Measurements from ENCODE around the gene ZNF331.

The ZNF331 gene

DNA sequence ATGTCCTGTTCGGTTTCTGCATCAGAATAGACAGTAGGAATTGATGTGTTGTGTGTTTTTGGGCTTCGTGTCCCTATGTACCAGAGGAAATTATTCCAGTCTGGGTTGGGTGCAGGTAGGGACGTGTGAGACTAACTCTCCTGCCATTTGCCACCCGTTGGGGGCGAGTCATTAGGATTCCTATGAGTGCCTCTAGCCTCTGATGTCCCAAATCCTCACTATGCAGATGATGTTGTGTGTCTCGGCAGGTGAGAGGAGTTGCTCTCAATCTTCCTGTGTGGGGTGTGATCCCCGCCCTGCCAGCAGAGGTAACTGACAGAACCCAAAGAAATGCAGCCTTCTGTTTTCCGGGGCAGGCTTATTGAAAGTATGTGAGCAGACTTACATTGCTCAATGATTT is 31.2 kb upstream of the ZNF331 start:
- no peak for DNase-seq (ENCODE audit: low spot score)

DNA sequence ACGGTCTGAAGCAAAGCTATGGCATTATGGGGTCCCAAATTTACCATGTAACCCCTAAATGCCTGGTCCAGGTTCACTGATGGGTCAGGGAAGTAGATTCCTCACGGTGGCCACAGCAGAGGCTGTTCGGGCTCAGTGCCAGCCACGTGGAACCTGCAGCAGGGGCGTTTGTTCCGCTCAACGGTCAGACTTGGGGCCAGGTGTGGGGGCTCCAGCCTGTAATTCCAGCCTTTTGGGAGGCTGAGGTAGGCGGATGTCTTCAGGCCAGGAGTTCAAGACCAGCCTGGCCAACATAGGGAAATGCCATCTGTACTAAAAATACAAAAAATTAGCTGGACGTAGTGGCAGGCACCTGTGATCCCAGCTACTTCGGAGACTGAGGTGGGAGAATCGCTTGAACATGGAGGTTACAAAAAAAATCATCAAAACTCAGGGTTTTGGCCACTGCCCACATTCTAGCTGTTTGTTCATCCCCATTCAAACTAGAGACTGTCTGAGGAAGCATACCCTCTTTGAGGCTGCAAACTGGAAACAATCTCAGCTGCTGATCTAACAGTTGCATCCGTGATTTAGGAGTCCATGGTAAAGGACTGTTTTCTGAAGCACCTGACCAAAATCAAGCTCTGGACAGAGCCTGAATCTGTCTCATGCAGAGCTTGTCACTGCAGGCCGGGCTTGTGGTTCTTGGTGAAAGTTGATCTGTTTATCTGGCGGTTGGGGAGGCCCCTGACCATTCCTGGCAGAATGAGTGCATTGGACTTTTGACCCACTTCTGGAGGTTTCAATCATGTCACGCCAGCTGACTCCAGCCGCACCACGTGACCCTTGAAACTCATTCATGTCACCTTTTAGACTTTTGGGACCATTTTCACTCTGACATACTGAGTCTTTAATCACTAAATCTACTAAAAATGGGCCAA is 30.2 kb upstream of the ZNF331 start:
- no peak overlapping the region for H3K27ac ChIP-seq (replicated peaks; ENCODE audit: low read length)
- H3K4me2 ChIP-seq (ENCODE audit: insufficient read depth, low read length, poor library complexity, severe bottlenecking): no peak overlapping the region
- H4K91ac ChIP-seq (ENCODE audit: low read depth, low read length, poor library complexity): no peak overlapping the region
- H3K4ac ChIP-seq (ENCODE audit: low read length): no peak overlapping the region
- no peaks in the 10 kb centered on the region for H3K9me3 ChIP-seq (replicated peaks in 1 of 2; ENCODE audit: control insufficient read depth in 2 of 2, insufficient read depth in 1 of 2, low read depth in 1 of 2, low read length in 2 of 2)
- no peaks in the 10 kb centered on the region for H3K79me1 ChIP-seq (ENCODE audit: low read depth, low read length)
- peaks cover 3 to 5% of the 10 kb centered on the region in 2 donors for H3K4me1 ChIP-seq (ENCODE audit: control insufficient read depth in 2 of 2, insufficient read depth in 1 of 2, low read depth in 1 of 2, low read length in 2 of 2)
- H3K27me3 ChIP-seq (ENCODE audit: control insufficient read depth in 3 of 3, insufficient read depth in 3 of 3, low read depth in 1 of 3, low read length in 3 of 3): no peaks in the 10 kb centered on the region
- no peak overlapping the region for H3K18ac ChIP-seq (ENCODE audit: low read length)
- H2AFZ ChIP-seq (ENCODE audit: low read length): no peak overlapping the region
- H3K9ac ChIP-seq (ENCODE audit: low read depth, low read length, poor library complexity): no peak overlapping the region
- DNase-seq (ENCODE audit: low spot score): no peak
- no peak overlapping the region for H2AK5ac ChIP-seq (ENCODE audit: low read depth, low read length)
- WGBS, 2 donors (ENCODE audit: extremely low coverage in 2 of 2, insufficient read length in 2 of 2, insufficient replicate concordance in 1 of 2): no CpG with 5 or more reads among the region's 17 CpGs
- no peak overlapping the region for H2BK120ac ChIP-seq (ENCODE audit: low read depth, low read length)
- H3K4me3 ChIP-seq (ENCODE audit: low read length in 2 of 2): no peak overlapping the region
- no peak overlapping the region for H2BK12ac ChIP-seq (ENCODE audit: low read length)
- no peak overlapping the region for H3K14ac ChIP-seq (ENCODE audit: low read length)
- no peak overlapping the region for H4K8ac ChIP-seq (ENCODE audit: low read depth, low read length)
- H3K23ac ChIP-seq (ENCODE audit: low read depth, low read length, poor library complexity): no peak overlapping the region
- H3K36me3 ChIP-seq (replicated peaks in 1 of 2; ENCODE audit: control insufficient read depth in 2 of 2, insufficient read depth in 2 of 2, low read length in 2 of 2): no peaks in the 10 kb centered on the region
- H2BK5ac ChIP-seq (ENCODE audit: low read length): no peak overlapping the region
- no peak overlapping the region for H2BK15ac ChIP-seq (ENCODE audit: low read length)

More for the DNA sequence above, 31.2 kb upstream of the ZNF331 start:
- Histone ChIP-seq H3K4ac (ENCODE audit: low read length) (no peak overlapping the region), H3K18ac (ENCODE audit: low read length) (no peak overlapping the region), H3K4me2 (ENCODE audit: insufficient read depth, low read length, poor library complexity, severe bottlenecking) (no peak overlapping the region), H3K4me1 (ENCODE audit: control insufficient read depth in 2 of 2, insufficient read depth in 1 of 2, low read depth in 1 of 2, low read length in 2 of 2) (peaks cover 3 to 5% of the 10 kb centered on the region in 2 donors), H2BK5ac (ENCODE audit: low read length) (no peak overlapping the region), H3K23ac (ENCODE audit: low read depth, low read length, poor library complexity) (no peak overlapping the region), H3K36me3 (replicated peaks in 1 of 2; ENCODE audit: control insufficient read depth in 2 of 2, insufficient read depth in 2 of 2, low read length in 2 of 2) (no peaks in the 10 kb centered on the region), H2AK5ac (ENCODE audit: low read depth, low read length) (no peak overlapping the region), H2BK12ac (ENCODE audit: low read length) (no peak overlapping the region), H3K27ac (replicated peaks; ENCODE audit: low read length) (no peak overlapping the region), H3K14ac (ENCODE audit: low read length) (no peak overlapping the region), H2AFZ (ENCODE audit: low read length) (no peak overlapping the region), H3K79me1 (ENCODE audit: low read depth, low read length) (no peaks in the 10 kb centered on the region), H3K9me3 (replicated peaks in 1 of 2; ENCODE audit: control insufficient read depth in 2 of 2, insufficient read depth in 1 of 2, low read depth in 1 of 2, low read length in 2 of 2) (no peaks in the 10 kb centered on the region), H4K91ac (ENCODE audit: low read depth, low read length, poor library complexity) (no peak overlapping the region), H3K4me3 (ENCODE audit: low read length in 2 of 2) (no peak overlapping the region), H3K27me3 (ENCODE audit: control insufficient read depth in 3 of 3, insufficient read depth in 3 of 3, low read depth in 1 of 3, low read length in 3 of 3) (no peaks in the 10 kb centered on the region), H4K8ac (ENCODE audit: low read depth, low read length) (no peak overlapping the region), H2BK120ac (ENCODE audit: low read depth, low read length) (no peak overlapping the region), H3K9ac (ENCODE audit: low read depth, low read length, poor library complexity) (no peak overlapping the region), H2BK15ac (ENCODE audit: low read length) (no peak overlapping the region)
- no CpG with 5 or more reads among the region's 8 CpGs for WGBS, 2 donors (ENCODE audit: extremely low coverage in 2 of 2, insufficient read length in 2 of 2, insufficient replicate concordance in 1 of 2)

DNA sequence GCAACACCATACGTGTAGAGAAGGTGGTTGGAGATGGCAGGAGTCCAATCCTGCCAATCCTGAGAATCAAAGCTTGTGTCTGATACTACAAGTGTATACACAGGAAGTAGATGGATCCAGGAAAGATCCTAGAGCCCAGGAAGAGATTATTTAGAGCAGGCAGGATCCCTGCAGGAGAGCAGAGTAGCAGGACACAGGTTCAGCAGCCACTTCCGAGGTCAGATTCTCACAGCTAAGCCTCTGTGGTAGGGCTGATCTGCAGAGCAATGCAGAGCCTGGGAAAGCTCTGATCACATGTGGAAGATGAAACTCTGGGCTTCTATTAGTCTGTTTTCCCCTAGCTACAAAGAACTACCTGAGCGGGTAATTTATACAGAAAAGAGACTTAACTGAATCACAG is 28.5 kb upstream of the ZNF331 start:
- H2BK5ac ChIP-seq (ENCODE audit: low read length): no peak overlapping the region
- no peak overlapping the region for H3K14ac ChIP-seq (ENCODE audit: low read length)
- no peak overlapping the region for H2BK15ac ChIP-seq (ENCODE audit: low read length)
- H4K8ac ChIP-seq (ENCODE audit: low read depth, low read length): no peak overlapping the region
- no CpG with 5 or more reads among the region's 3 CpGs for WGBS, 2 donors (ENCODE audit: extremely low coverage in 2 of 2, insufficient read length in 2 of 2, insufficient replicate concordance in 1 of 2)
- no peak overlapping the region for H3K4me3 ChIP-seq (ENCODE audit: low read length in 2 of 2)
- no peaks in the 10 kb centered on the region for H3K79me1 ChIP-seq (ENCODE audit: low read depth, low read length)
- no peak overlapping the region for H2AFZ ChIP-seq (ENCODE audit: low read length)
- no peak for DNase-seq (ENCODE audit: low spot score)
- H2BK120ac ChIP-seq (ENCODE audit: low read depth, low read length): no peak overlapping the region
- H3K27ac ChIP-seq (replicated peaks; ENCODE audit: low read length): no peak overlapping the region
- no peaks in the 10 kb centered on the region for H3K9me3 ChIP-seq (replicated peaks in 1 of 2; ENCODE audit: control insufficient read depth in 2 of 2, insufficient read depth in 1 of 2, low read depth in 1 of 2, low read length in 2 of 2)
- H3K27me3 ChIP-seq (ENCODE audit: control insufficient read depth in 3 of 3, insufficient read depth in 3 of 3, low read depth in 1 of 3, low read length in 3 of 3): no peaks in the 10 kb centered on the region
- H3K36me3 ChIP-seq (replicated peaks in 1 of 2; ENCODE audit: control insufficient read depth in 2 of 2, insufficient read depth in 2 of 2, low read length in 2 of 2): no peaks in the 10 kb centered on the region
- no peak overlapping the region for H3K4ac ChIP-seq (ENCODE audit: low read length)
- no peak overlapping the region for H3K9ac ChIP-seq (ENCODE audit: low read depth, low read length, poor library complexity)
- no peak overlapping the region for H2BK12ac ChIP-seq (ENCODE audit: low read length)
- H3K18ac ChIP-seq (ENCODE audit: low read length): no peak overlapping the region
- H3K23ac ChIP-seq (ENCODE audit: low read depth, low read length, poor library complexity): no peak overlapping the region
- peaks cover under 1 to 3% of the 10 kb centered on the region in 2 donors for H3K4me1 ChIP-seq (ENCODE audit: control insufficient read depth in 2 of 2, insufficient read depth in 1 of 2, low read depth in 1 of 2, low read length in 2 of 2)
- no peak overlapping the region for H2AK5ac ChIP-seq (ENCODE audit: low read depth, low read length)
- H4K91ac ChIP-seq (ENCODE audit: low read depth, low read length, poor library complexity): no peak overlapping the region
- H3K4me2 ChIP-seq (ENCODE audit: insufficient read depth, low read length, poor library complexity, severe bottlenecking): no peak overlapping the region

DNA sequence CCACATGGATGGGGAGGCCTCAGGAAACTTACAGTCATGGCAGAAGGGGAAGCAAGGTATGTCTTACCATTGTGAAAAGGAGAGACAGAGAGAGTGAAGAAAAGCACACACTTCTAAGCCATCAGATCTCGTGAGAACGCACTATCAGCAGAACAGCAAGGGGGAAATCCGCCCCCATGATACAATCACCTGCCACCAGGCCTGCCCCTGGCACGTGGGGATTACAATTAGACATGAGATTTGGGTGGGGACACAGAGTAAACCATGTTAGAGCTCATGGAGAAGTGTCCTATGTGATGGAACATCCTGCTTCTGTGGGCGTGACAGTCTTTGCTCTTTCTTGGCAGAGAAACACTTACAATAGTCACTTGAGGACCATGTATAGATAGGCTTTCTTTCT is 28.1 kb upstream of the ZNF331 start:
- Histone ChIP-seq H3K4me3 (ENCODE audit: low read length in 2 of 2) (no peak overlapping the region), H3K9ac (ENCODE audit: low read depth, low read length, poor library complexity) (no peak overlapping the region), H3K27me3 (ENCODE audit: control insufficient read depth in 3 of 3, insufficient read depth in 3 of 3, low read depth in 1 of 3, low read length in 3 of 3) (no peaks in the 10 kb centered on the region), H2BK120ac (ENCODE audit: low read depth, low read length) (no peak overlapping the region), H3K79me1 (ENCODE audit: low read depth, low read length) (no peaks in the 10 kb centered on the region), H4K91ac (ENCODE audit: low read depth, low read length, poor library complexity) (no peak overlapping the region), H3K9me3 (replicated peaks in 1 of 2; ENCODE audit: control insufficient read depth in 2 of 2, insufficient read depth in 1 of 2, low read depth in 1 of 2, low read length in 2 of 2) (no peaks in the 10 kb centered on the region), H3K27ac (replicated peaks; ENCODE audit: low read length) (no peak overlapping the region), H3K18ac (ENCODE audit: low read length) (no peak overlapping the region), H3K23ac (ENCODE audit: low read depth, low read length, poor library complexity) (no peak overlapping the region), H3K36me3 (replicated peaks in 1 of 2; ENCODE audit: control insufficient read depth in 2 of 2, insufficient read depth in 2 of 2, low read length in 2 of 2) (no peaks in the 10 kb centered on the region), H3K4me1 (ENCODE audit: control insufficient read depth in 2 of 2, insufficient read depth in 1 of 2, low read depth in 1 of 2, low read length in 2 of 2) (no peaks in the 10 kb centered on the region), H4K8ac (ENCODE audit: low read depth, low read length) (no peak overlapping the region), H2BK5ac (ENCODE audit: low read length) (no peak overlapping the region), H3K4ac (ENCODE audit: low read length) (no peak overlapping the region), H2AFZ (ENCODE audit: low read length) (no peak overlapping the region), H2AK5ac (ENCODE audit: low read depth, low read length) (no peak overlapping the region), H3K4me2 (ENCODE audit: insufficient read depth, low read length, poor library complexity, severe bottlenecking) (no peak overlapping the region), H2BK12ac (ENCODE audit: low read length) (no peak overlapping the region), H3K14ac (ENCODE audit: low read length) (no peak overlapping the region), H2BK15ac (ENCODE audit: low read length) (no peak overlapping the region)
- WGBS, 2 donors (ENCODE audit: extremely low coverage in 2 of 2, insufficient read length in 2 of 2, insufficient replicate concordance in 1 of 2): no CpG with 5 or more reads among the region's 5 CpGs
- DNase-seq (ENCODE audit: low spot score): no peak
